Measurements from ENCODE around the gene MAD2L1BP. TPM values are rescaled to one million over a fixed set of nuclear protein-coding genes. Genes with fewer than 3 reads are reported as not detected.
"Not testable (repeated sequence)": the region's sequence is repeated elsewhere in the genome, so short reads cannot be mapped to it uniquely, and the experiment has no call there.

The MAD2L1BP gene
- total RNA-seq, 1 donor from 2014 or later: 25.5 TPM

DNA sequence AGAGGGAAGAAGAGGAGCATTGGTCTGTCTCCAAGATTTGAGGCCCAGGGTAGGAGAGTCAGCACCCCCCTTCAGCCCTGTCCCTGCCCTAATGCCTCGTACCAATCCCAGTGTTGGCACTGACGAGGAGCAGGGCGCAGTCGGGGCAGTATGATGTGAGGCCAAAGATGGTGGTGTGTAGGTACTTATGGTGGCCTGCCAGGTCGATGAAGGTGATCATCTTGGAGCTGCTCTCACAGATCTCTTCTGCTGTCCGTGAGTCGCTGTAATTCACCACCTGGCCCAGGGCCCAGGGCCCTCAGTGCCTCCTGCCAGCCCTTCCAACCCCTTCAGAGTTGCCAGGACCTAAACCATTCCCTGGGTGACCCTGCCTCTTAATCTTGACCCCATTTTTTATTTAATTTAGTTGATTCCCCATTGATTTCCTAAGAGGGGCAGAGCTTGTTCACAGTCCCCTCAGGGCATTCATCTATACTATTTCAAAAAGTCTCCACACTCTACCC, 10.8 kb upstream of the MAD2L1BP start:
- intact Hi-C loops (cut with DNase I): no loop called here
- DNase-seq (ENCODE audit: low spot score): no peak

DNA sequence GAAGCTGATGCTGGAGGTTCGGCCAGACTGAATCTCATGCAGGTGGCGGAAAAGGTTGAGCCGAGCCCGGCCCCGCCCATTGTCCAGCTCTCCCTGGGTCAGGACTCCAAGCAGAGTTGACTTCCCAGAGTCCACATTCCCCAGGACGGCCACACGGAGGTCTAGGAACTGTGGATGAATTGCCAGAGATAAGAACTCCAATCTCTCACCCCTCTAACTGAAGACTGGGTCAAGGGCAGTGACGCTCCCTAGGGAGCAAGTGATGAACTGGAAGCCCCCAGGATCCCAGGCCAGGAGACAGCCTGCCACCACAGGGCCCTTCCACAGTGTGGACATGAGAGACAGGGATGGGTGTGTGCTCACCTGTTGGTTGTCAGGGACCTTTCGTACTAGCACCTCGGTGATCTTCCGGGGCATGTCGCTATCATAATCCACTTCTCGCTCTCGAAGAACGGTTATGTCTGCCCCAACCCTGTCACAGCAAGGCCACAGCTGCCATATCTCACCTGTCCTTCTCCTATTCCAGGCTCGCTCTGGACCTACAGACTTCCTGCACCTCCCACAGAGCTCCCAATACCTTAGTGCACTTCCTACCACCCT, 10.1 kb upstream of the MAD2L1BP start:
- intact Hi-C loops (cut with DNase I): no loop called here
- no peak for DNase-seq (ENCODE audit: low spot score)

DNA sequence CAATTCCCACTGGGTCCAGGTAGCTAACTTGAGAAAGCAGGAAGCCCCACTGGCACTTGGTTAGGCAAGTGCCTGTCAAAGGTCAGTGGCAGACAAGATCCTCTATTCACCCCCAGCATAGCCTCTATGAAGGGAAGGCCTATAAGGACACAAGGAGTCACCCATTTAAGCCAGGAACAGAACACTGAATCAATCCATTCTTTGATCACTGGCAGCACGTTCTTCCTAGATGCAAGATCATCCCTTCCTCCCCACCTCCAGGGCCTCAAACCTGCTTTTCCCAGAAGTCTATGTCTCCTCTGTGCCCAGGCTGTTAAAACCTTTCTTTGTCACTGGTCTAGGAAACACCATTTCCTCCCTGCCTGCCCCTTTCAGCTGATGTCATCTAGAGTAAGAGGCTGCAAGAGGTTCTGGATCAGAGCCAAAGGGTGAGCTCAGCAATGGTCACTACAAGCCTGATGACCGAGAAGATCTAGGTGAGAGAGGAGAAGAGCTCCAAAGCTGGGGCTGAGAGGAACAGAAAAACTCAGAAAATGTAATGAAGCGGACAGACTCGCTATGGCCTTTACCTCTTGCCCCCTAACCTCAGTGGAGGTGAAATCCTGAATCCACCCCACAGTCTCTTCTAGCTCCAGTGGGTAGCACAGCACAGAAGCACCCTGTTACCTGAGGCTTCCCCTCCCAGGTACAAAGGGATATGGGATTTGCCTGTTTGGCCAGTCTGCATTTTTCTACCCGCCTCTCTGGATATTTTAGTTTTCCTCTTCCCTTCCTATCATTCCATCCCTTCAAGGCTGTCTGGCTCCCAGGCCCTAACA, 8.4 kb upstream of the MAD2L1BP start:
- intact Hi-C loops (cut with DNase I): no loop called here
- peak; percentile 87 for DNase-seq (ENCODE audit: low spot score)

DNA sequence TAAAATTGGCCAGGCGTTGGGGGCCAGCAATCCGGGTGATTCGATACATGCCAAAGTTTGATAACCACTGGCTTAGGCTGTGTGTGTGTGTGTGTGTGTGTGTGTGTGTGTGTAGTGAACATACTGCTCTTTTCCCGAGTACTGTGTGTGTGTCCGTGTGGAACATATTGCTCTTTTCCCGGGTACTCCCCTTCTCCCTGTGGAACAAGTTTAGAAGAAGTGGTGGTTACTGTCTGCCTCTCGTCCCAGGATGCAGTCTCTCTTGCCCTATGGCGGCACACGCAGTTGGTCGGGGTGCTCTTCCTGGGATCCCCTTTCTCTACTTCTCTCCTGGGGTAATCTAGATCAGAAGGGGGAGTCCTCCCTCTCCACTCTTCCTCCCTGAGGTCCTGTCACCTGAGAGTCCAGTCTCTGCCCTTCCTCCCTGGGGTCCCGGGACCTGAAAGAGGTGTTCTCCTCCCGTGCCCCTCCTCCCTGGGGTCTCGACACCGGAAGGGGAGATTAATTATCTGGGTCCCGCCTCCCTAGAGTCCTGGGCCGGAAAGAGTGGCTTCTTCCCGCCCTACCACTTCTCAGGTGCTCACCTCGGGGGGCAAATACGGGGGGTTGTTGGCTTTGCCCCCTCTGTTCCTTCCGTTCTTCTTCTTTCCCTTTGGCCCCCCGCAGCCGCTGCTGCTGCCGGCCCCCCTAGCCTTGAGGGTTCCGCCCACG, 7.1 kb upstream of the MAD2L1BP start:
- intact Hi-C loops (cut with DNase I): no loop called here
- peak; percentile 76 for DNase-seq (ENCODE audit: low spot score)

DNA sequence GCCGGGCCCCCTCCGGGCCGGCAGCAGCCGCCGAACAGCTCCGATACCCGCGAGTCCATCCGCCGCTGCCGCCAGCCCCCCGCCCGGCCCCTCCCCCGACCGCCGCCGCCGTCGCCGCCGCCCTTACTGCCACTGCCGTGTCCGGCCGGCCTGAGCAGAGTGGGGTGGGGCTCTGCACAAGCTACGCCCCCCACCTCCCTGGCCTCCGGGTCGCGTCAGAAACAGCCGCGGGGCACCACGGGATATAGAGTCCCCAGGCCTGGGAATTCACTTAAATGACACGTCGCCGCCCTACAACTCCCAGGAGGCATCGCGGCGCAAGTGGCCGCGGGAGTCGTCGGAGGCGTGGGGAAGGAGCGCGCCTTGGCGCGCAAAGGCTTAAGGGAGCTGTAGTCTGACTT, 6.5 kb upstream of the MAD2L1BP start, which contains the start of gene GTPBP2:
Gene GTPBP2 (minus strand): TSS at position 161 of the 401 bp plus-strand sequence. CDS start 102 bp downstream, at position 59.
- DNase-seq (ENCODE audit: low spot score): peak; percentile 100
- intact Hi-C loops (cut with DNase I): no loop called here

DNA sequence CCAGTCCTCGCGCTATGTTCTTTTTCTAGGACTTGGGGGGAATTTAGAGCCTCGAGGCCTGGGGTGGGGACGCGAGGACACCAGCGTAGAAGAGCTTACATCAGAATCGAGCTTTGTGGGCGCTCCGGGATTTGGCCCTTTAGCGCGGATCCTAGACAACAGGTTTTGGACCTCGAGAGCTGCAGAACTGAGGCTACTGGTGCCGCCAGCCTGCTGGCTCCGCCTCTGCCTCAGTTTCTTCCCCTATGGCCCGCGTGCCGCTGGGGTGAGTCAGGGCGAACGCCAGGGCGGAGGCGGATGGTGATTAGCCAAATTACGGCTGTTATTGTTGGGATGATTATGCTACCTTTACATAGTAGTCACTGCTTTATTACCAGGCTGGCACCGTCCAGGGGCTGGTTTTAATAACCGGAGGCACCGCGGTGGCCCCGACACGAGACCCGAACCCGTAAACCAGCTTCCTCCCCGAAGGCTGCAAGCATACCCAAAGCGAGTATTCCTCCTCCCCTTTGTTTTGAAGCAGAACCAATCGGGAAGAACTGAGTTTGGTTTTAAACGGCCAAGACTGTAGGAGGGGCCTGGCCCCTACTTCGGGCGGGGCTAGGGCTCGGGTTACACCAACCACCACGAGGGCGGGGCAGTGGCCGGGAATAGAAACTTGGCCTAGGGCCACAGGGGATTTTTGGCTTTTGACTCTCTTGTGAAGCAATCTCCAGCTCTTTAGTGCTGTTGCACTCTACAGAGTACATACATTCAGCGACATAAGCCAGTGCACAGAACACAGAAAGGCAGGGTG, 5.9 kb upstream of the MAD2L1BP start:
- DNase-seq (ENCODE audit: low spot score): peak; percentile 97
- intact Hi-C loops (cut with DNase I): no loop called here

DNA sequence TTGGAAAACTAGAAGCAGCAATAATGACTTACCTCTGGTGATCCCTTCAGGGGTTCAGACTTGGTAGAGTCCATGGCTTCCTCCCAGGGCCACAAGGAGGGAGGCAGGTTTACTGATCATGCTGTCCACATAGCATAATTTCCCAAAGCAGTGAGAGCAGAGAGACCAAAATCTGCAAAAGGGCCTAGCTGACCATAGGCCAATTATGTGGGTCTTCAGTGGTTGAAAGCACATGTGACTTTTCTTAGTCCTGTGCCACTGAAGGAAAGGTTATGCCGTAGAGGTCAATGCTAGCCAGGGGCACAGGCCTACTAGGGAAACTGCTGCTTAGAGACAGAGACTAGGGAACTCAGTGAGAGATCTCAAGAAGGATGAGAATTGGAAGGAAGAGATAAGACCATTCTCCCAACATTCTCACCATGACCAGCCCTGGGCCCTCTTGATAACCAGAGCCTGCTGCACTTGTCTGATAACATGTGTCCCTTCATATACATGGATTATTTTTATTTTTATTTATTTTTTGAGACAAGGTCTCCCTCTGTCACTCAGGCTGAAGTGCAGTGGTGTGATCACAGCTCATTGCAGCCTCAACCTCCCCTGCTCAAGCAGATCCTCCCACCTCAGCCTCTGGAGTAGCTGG, 4.5 kb upstream of the MAD2L1BP start:
- intact Hi-C loops (cut with DNase I): no loop called here

DNA sequence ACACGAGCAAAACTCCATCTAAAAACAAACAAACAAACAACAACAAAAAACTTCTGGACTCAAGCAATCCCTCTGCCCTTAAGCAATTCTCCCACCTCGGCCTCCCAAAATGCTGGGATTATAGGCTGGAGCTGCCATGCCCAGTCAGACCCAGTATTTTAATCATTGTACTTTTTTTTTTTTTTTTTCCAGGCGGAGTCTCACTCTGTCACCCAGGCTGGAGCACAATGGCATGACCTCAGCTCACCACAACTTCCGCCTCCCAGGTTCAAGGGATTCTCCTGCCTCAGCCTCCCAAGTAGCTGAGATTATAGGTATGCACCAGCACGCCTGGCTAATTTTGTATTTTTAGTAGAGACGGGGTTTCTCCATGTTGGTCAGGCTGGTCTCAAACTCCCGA, 2.6 kb upstream of the MAD2L1BP start:
- intact Hi-C loops (cut with DNase I); DNase-seq (ENCODE audit: low spot score): not testable (repeated sequence)

More for the DNA sequence above, 4.5 kb upstream of the MAD2L1BP start:
- peak; percentile 61 for DNase-seq (ENCODE audit: low spot score)

DNA sequence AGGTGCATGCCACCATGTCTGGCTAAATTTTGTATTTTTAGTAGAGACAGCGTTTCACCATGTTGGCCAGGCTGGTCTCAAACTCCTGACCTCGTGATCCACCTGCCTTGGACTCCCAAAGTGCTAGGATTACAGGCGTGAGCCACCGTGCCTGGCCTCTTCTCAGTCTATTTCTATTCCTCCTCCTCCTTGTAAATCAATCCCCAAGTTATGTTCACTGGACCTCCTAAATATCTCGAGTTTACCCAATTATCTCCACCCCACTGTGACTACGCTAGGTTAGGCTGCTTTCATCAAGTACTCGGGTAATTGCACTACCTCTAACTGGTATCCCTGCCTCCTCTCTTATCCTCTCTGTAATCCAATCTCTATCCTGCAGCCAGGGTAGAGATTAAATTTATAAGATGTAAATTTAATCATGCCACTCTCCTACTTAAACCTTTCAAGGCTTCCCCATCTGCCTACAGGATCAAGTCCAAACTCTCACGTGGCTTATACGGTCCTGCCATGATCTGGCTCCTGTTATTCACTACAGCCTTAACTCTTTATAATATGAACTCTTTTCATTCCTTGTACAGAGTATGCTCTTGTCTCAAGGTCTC, 837 bp upstream of the MAD2L1BP start:
- DNase-seq (ENCODE audit: low spot score): no peak
- intact Hi-C loops (cut with DNase I): no loop called here

DNA sequence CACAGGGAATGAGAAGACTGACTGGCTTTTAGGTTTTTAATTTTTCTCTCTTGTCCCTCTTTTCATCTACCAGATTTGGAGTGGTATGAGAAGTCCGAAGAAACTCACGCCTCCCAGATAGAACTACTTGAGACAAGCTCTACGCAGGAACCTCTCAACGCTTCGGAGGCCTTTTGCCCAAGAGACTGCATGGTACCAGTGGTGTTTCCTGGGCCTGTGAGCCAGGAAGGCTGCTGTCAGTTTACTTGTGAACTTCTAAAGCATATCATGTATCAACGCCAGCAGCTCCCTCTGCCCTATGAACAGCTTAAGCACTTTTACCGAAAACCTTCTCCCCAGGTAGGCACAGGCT, 644 bp downstream of the MAD2L1BP start:
- intact Hi-C loops (cut with DNase I): no loop called here
- no peak for DNase-seq (ENCODE audit: low spot score)

DNA sequence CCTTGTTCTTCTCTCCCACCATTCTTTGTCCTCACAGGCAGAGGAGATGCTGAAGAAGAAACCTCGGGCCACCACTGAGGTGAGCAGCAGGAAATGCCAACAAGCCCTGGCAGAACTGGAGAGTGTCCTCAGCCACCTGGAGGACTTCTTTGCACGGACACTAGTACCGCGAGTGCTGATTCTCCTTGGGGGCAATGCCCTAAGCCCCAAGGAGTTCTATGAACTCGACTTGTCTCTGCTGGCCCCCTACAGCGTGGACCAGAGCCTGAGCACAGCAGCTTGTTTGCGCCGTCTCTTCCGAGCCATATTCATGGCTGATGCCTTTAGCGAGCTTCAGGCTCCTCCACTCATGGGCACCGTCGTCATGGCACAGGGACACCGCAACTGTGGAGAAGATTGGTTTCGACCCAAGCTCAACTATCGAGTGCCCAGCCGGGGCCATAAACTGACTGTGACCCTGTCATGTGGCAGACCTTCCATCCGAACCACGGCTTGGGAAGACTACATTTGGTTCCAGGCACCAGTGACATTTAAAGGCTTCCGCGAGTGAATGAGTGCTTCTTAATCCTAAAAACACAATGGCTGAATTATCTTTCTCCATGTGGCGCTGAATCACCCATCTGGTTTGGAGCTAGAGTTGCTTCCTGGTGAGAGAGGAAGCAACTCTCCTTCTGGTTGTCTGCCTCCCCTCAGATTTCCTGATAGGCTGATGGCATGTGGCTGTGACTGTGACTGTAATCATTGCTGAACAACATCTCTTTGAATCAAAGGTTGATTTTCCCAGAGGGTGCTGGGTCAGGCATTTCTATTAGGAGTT, 4.6 kb downstream of the MAD2L1BP start:
- intact Hi-C loops (cut with DNase I): no loop called here
- no peak for DNase-seq (ENCODE audit: low spot score)

DNA sequence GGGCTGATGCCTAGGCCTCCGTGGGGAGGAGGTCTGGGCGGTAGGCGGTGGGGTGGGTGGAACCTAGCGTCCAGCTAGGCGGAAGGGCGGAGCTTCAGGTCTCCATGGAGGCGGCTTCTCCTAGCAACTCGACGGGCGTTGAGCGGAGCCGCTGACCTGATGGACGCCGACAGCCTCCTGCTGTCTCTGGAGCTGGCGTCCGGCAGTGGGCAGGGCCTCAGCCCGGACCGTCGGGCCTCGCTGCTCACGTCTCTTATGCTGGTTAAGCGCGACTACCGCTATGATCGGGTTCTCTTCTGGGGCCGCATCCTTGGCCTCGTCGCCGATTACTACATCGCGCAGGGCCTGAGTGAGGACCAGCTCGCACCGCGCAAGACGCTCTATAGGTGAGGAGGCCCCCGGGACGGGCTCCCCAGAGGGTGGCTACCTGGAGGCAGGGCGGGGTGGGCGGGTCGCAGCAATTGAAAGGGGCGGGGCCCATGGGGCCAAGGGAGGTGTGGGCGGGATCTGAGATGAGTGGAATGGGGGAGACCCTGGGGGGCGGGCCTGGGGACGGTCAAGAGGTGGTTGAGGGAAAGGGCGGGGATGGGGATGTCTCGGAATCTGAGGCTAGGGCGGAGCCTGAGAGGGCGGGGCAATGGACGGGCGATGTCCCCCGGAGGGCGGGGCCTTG, 9.4 kb downstream of the MAD2L1BP start, which contains the start of gene RSPH9:
Gene RSPH9 (plus strand): TSS at position 97 of the 673 bp plus-strand sequence. CDS start 63 bp downstream, at position 160.
- intact Hi-C loops (cut with DNase I): no loop called here
- DNase-seq (ENCODE audit: low spot score): peak; percentile 87

DNA sequence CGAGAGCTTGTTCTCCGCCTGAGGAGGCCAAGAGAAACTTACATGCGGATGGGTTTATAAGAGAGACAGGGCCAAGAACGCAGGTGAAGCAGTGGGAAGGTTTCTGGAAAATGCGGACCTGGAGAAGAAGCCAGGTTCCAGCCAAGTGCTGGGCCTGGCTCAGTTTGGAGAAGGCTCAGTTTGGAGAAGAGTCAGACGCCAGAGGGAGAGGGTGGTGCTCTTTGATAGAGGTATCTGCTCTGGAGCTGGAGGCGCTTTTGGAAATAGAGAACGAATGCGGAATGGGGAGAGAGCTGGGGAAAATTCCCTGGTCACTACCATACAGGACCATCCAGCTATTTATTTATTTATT, 9.9 kb downstream of the MAD2L1BP start:
- no peak for DNase-seq (ENCODE audit: low spot score)
- intact Hi-C loops (cut with DNase I): no loop called here

DNA sequence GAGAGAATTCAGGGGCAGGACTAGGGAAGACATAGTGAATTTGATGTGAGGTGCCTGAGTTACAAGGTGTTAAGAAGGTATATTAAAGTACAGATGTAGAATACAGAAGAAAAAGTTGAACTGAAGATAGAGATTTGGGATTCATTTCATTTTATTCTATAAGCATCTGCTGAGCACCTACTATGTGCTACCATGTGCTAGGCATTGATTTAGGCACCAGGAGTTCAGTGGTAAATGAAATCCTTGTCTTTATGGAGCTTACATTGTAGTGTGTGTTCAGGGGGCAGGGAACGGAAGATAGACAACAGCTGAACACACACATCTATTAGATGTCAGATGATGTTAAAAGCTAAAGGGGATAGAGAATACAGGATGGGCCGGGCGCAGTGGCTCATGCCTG, 12.0 kb downstream of the MAD2L1BP start:
- no peak for DNase-seq (ENCODE audit: low spot score)
- intact Hi-C loops (cut with DNase I): no loop called here

DNA sequence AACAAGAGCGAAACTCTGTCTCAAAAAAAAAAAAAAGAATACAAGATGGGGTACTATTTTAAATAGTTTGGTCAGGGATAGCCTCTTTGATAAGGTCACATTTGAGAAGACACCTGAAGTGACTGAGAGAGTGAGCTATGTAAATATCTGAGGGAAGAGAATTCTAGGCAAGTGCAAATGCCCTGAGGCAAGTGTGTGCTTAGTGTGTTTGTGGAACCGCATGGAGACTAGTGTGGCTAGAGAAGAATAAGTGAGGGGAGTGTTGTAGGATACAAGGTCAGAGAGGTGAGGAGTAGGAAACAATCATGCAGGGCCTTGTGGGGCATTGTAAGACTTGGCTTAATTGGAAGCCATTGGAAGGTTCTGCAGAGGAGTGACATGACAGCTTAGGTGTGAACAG, 12.6 kb downstream of the MAD2L1BP start:
- intact Hi-C loops (cut with DNase I): no loop called here

DNA sequence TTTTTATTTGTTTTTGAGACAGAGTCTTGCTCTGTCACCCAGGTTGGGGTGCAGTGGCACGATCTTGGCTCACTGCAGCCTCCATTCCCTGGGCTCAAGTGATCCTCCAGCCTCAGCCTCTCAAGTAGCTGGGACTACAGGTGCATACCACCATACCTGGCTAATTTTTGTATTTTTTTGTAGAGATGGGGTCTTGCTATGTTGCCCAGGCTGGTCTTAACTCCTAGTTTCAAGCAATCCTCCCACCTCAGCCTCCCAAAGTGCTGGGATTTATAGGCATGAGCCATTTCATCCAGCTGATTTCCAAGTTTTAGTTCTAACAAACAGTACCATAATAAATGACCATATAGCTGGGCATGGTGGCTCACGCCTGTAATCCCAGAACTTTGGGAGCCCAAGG, 17.2 kb downstream of the MAD2L1BP start:
- DNase-seq (ENCODE audit: low spot score); intact Hi-C loops (cut with DNase I): not testable (repeated sequence)

More for the DNA sequence above, 12.6 kb downstream of the MAD2L1BP start:
- DNase-seq (ENCODE audit: low spot score): no peak

DNA sequence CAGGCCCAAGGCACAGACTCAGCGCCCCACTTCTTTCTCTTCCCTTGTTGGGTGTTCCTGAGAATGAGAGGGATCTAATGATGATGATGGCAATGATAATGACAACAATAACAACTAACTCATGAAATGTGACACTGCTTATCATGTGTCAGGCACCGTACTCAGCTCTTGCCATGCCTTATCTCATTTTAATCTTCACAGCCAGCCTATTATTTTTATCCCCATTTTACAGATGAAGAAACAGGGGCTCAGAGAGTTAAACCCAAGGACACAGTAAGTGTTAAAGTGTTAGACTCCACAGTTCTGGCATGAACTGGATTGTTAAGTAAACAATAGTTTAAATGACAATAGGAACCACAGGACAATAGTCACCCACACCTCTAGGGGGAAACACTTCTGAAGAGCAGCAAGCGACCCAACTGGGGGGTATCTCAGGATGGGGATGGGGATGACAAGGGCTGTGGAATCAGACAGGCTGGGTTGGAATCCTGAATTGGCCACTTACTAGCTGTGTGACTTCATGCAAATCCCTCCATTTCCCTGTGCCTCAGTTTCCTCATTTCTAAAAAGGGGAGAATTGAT, 21.7 kb downstream of the MAD2L1BP start:
- intact Hi-C loops (cut with DNase I): no loop called here

More for the DNA sequence above, 21.7 kb downstream of the MAD2L1BP start:
- DNase-seq (ENCODE audit: low spot score): no peak

Data from cardiac septum (tissue), 1 donor.